ENCODE measurements around the gene SPOCK2. TPM values are rescaled to one million over a fixed set of nuclear protein-coding genes. Genes with fewer than 3 reads are reported as not detected.
A peak's percentile ranks its signal among the peaks of the same experiment; 100 is the strongest.

The SPOCK2 gene
- total and polyA plus RNA-seq, 2 of the 4 experiments (the other 2 are of a cell fraction), result 0.02 TPM; not detected in 1

DNA sequence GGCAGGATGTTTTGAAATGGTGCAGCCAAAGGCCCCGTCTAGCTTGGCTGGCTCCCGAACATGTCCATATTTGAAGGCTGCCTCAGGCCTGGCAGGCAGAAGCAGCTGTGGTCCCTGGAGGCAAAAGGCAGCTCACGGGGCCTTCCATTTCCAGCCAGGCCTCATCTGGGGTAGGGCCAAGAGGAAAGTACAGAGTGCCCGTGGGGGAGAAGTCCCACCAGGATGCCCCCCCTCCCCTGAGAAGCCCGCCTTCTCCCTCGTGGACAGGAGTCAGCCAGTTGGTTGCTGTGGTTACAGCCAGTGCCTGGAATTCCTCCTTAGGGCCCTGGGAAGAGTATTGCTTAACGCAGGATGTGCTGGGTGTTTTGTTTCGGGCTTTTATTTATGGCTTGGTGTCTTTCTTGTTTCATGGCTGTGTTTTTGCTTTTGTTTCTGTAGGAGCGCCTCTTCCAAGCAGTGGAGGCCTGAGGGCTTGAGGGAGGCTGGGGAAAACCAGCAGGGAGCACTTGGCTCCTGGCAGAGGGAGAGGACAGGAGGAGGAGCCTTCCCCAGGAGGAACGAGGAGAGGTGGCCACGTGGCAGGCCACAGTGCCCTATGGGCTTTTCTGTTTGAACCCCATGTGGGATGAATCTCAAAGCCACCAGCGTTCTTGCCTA, 78.8 kb downstream of the SPOCK2 start:
- ChIA-PET POLR2A (ENCODE audit: unreplicated experiment) (interaction anchor here (0.7 kb wide), 1 partner anchor 11 kb away, joined by 4 read pairs; no protein-coding TSS in a partner anchor), CTCF (no interaction called here)
- H3K9me3 ChIP-seq (ENCODE audit: control insufficient read depth, insufficient read depth, low read length), result no peaks in the 10 kb centered on the region
- in situ Hi-C loops (cut with MboI; ENCODE audit: low sequenced_read_pairs), result no loop called here
- no peaks in the 10 kb centered on the region for H4K20me1 ChIP-seq (ENCODE audit: insufficient read depth, low read length)
- BruUV-seq (replicated peaks), result no TSS peak
- H3K36me3 ChIP-seq (ENCODE audit: control insufficient read depth, insufficient read depth, low read length), result peaks cover 22% of the 10 kb centered on the region
- peak overlapping the region; percentile 94 for H2AK5ac ChIP-seq (ENCODE audit: low read depth, low read length)
- intact Hi-C loops (cut with micrococcal nuclease), result no loop called here
- DNase-seq (peak; percentile 94), ATAC-seq (ENCODE audit: low read depth) (peak; percentile 93)
- H2AK9ac ChIP-seq (replicated peaks; ENCODE audit: low read depth, low read length, poor library complexity), result peak overlapping the region; percentile 96
- peak overlapping the region; percentile 83 for H3K18ac ChIP-seq (ENCODE audit: low read depth, low read length)
- 10% methylated on average over 2 of the region's 12 CpGs; no CpG with 5 or more reads in 1 of the 2 experiments for WGBS, 2 experiments (ENCODE audit: extremely low coverage in 2 of 2, insufficient read length in 1 of 2)
- H2BK20ac ChIP-seq (ENCODE audit: low read depth, low read length), result peak overlapping the region; percentile 88
- peak overlapping the region; percentile 79 to 87 for H4K8ac ChIP-seq (ENCODE audit: low read depth in 2 of 2, low read length in 2 of 2)
- H2BK15ac ChIP-seq (ENCODE audit: low read depth, low read length), result peak overlapping the region; percentile 93; the same call in 2 of the 3 replicates
- no peaks in the 10 kb centered on the region for H3K27me3 ChIP-seq (ENCODE audit: control insufficient read depth, insufficient read depth, low read length)
- peak overlapping the region; percentile 92 for H3K14ac ChIP-seq (replicated peaks; ENCODE audit: low read depth, low read length)
- H3K56ac ChIP-seq (ENCODE audit: extremely low read depth, insufficient read depth, low read length), result peak overlapping the region; percentile 67
- peak overlapping the region; percentile 94 for H3K27ac ChIP-seq (ENCODE audit: insufficient read depth, low read length)
- peak overlapping the region; percentile 87 for H2BK120ac ChIP-seq (ENCODE audit: low read depth, low read length)
- H4K5ac ChIP-seq (ENCODE audit: low read depth, low read length), result peak overlapping the region; percentile 86
- H3K4me1 ChIP-seq (ENCODE audit: control insufficient read depth, insufficient read depth, low read length), result peaks cover 20% of the 10 kb centered on the region
- dilution Hi-C loops (cut with HindIII; ENCODE audit: low sequenced_read_pairs, unreplicated experiment), result no loop called here
- H3K4me2 ChIP-seq (ENCODE audit: low read depth, low read length), result peak overlapping the region; percentile 45
- no peak overlapping the region for H3K4me3 ChIP-seq (ENCODE audit: insufficient read depth, low read depth, low read length)
- peak overlapping the region; percentile 95 for H3K23ac ChIP-seq (ENCODE audit: low read depth, low read length)
- peak overlapping the region; percentile 48 for H3K9ac ChIP-seq (ENCODE audit: low read depth, low read length)
- peak overlapping the region; percentile 92 for H2BK5ac ChIP-seq (ENCODE audit: low read depth, low read length, poor library complexity, severe bottlenecking)
- peaks cover 18 to 43% of the 10 kb centered on the region in 2 experiments for H3K79me1 ChIP-seq (ENCODE audit: low read depth in 1 of 2, low read length in 2 of 2)
- peak overlapping the region; percentile 95 for H3K4ac ChIP-seq (ENCODE audit: low read depth, low read length)
- peak overlapping the region; percentile 95 for H4K91ac ChIP-seq (ENCODE audit: insufficient read depth, low read depth, low read length)
- H2AFZ ChIP-seq (replicated peaks; ENCODE audit: low read length, poor library complexity), result peak overlapping the region; percentile 78
- H3K9me1 ChIP-seq (ENCODE audit: insufficient read depth, low read length), result peaks cover 35% of the 10 kb centered on the region
- no peak for TF ChIP-seq CHD1 (IDR thresholded peaks at IDR 0.05; ENCODE audit: low read depth, low read length)
- TF ChIP-seq SMC3 (IDR thresholded peaks at IDR 0.05; ENCODE audit: low read depth, low read length), result no peak
- no peak for TF ChIP-seq FOS (IDR thresholded peaks at IDR 0.05; ENCODE audit: low read depth, low read length)
- TF ChIP-seq USF2 (IDR thresholded peaks at IDR 0.05; ENCODE audit: low read depth, low read length), result peak; percentile 54; the same call in 1 of the 2 replicates
- TF ChIP-seq CTCF (conservative IDR thresholded peaks at IDR 0.05; ENCODE audit: low read depth, low read length), result no peak
- no peak for TF ChIP-seq NFE2L2 (IDR thresholded peaks at IDR 0.05; ENCODE audit: low read depth, low read length)
- TF ChIP-seq POLR2A (IDR thresholded peaks at IDR 0.05; ENCODE audit: low read depth, low read length), result no peak
- peak; percentile 7 for TF ChIP-seq RAD21 (IDR thresholded peaks at IDR 0.05; ENCODE audit: low read length)
- peak; percentile 86 for TF ChIP-seq MXI1 (IDR thresholded peaks at IDR 0.05; ENCODE audit: borderline replicate concordance, low read depth, low read length)
- TF ChIP-seq RCOR1 (IDR thresholded peaks at IDR 0.05; ENCODE audit: insufficient replicate concordance, low read length), result no peak
- no peak for TF ChIP-seq MAFK (IDR thresholded peaks at IDR 0.05; ENCODE audit: low read depth, low read length)
- TF ChIP-seq CEBPB (IDR thresholded peaks at IDR 0.05; ENCODE audit: low read depth, low read length), result peak; percentile 98
- TF ChIP-seq RFX5 (IDR thresholded peaks at IDR 0.05; ENCODE audit: low read depth, low read length), result no peak
- TF ChIP-seq MAZ (IDR thresholded peaks at IDR 0.05; ENCODE audit: borderline replicate concordance, low read depth, low read length), result peak; percentile 79; the same call in 1 of the 2 replicates
- peak; percentile 6; the same call in 1 of the 2 replicates for TF ChIP-seq BHLHE40 (IDR thresholded peaks at IDR 0.05; ENCODE audit: low read depth, low read length)
